Activated naive CD4-positive, alpha-beta T cell treated with anti-CD3 and anti-CD28 coated beads for 36 hours (primary cell): ENCODE data around the gene ALG5. TPM values are rescaled to one million over a fixed set of nuclear protein-coding genes. Genes with fewer than 3 reads are reported as not detected.

ENCODE experiments used
- CTCF ChIA-PET: fragments of 350-600 bp; sonication (Branson Sonifier 250); formaldehyde crosslinking; loops from one replicate; lab custom pipeline; 2021; ENCODE audit warnings: antibody characterized with exemption; lab: Charles Lee
- DNase-seq: peaks from one replicate; pipeline ENCODE4 v3.0.0-alpha.2; 2020
- H3K27ac Mint-ChIP-seq: one replicate; pipeline ENCODE4 v1.8.0; 2021; ENCODE audit warnings: mild to moderate bottlenecking, mixed read lengths
- H3K27me3 Mint-ChIP-seq: one replicate; pipeline ENCODE4 v1.8.0; 2021; ENCODE audit warnings: low read depth, mixed read lengths
- H3K36me3 Mint-ChIP-seq: one replicate; pipeline ENCODE4 v1.8.0; 2021; ENCODE audit warnings: low read depth, mixed read lengths
- H3K4me1 Mint-ChIP-seq: one replicate; pipeline ENCODE4 v1.8.0; 2021; ENCODE audit warnings: low read depth, mixed read lengths
- H3K4me3 Mint-ChIP-seq: one replicate; pipeline ENCODE4 v1.8.0; 2021; ENCODE audit warnings: mild to moderate bottlenecking, moderate library complexity, mixed read lengths
- H3K9me3 Mint-ChIP-seq: one replicate; pipeline ENCODE4 v1.8.0; 2021; ENCODE audit warnings: mixed read lengths
- intact Hi-C: fragments of 100-400 bp; cut with micrococcal nuclease; formaldehyde crosslinking; loops from one replicate; pipeline ENCODE4 v1.15.1; 2023
- total RNA-seq, 2 experiments: library from RNA; stranded (reverse); gene quantifications; one replicate each; pipeline ENCODE4 v1.2.3, GENCODE V29; 2021

ALG5 gene
- total RNA-seq, 2 experiments from 2014 or later: 17.5 to 20.8 TPM

DNA sequence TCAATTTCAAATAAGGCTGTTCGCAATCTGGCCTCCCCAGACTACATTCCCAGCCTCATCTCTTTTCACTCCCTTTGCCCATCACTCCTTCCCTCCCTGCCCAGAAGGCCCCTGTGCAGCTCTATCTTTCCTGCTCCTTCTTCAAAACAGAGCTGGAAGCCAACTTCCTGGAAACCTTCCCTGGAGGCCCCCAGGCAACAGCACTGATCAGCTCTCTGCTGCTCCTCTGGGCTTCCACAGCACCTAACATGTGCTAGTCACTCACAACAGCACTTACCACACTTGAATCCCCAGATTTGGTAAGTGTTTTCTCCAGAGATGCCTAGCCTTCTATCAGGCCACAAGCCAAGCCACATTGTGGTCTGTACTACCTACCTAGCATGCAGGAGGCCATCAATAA, 88.6 kb downstream of the ALG5 start:
- CTCF ChIA-PET: no interaction called here
- DNase-seq: no peak
- H3K4me3 Mint-ChIP-seq: no peak overlapping the region
- H3K27me3 Mint-ChIP-seq: peaks cover 33% of the 10 kb centered on the region
- H3K36me3 Mint-ChIP-seq: no peaks in the 10 kb centered on the region
- intact Hi-C loops: no loop called here
- no peak overlapping the region for H3K27ac Mint-ChIP-seq
- no peaks in the 10 kb centered on the region for H3K9me3 Mint-ChIP-seq
- H3K4me1 Mint-ChIP-seq: no peaks in the 10 kb centered on the region

DNA sequence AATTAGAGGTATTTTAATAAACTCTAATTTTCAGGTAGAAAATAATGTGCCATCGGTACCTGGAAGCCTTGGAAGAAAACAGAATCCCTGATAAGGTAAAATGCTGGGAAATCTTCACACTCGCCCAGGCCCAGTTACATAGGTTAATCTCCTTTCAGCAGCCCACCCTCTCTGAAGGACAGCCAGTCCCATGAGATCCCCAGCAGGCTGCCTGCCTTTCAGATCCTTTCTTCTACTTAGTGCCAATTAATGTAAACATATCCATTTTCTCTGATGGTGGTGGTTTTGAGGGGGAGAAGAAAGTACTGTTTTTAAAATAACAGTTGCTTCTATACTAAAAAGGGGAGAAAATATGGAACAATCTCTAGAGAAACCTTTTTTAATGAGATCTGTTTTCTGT, 91.3 kb downstream of the ALG5 start:
- intact Hi-C loops: no loop called here
- Mint-ChIP-seq H3K27ac (no peak overlapping the region), H3K36me3 (no peaks in the 10 kb centered on the region), H3K4me3 (no peak overlapping the region), H3K4me1 (no peaks in the 10 kb centered on the region), H3K9me3 (no peaks in the 10 kb centered on the region), H3K27me3 (peaks cover 28% of the 10 kb centered on the region)
- no peak for DNase-seq
- CTCF ChIA-PET: no interaction called here

DNA sequence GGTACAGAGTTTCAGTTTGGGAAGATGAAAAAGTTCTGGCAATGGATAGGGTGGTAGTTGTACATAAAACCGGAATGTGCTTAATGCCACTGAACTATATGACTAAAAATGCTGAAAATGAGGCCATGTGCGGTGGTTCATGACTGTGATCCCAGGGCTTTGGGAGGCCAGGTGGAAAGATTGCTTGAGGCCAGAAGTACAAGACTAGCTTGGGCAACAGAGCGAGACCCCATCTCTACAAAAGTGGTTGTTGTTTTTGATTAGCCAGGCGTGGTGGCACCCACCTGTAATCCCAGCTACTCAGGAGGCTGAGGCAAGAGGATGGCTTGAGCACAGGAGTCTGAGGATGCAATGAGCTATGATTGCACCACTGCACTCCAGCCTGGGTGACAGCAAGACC, 91.9 kb downstream of the ALG5 start:
- Mint-ChIP-seq H3K4me3 (no peak overlapping the region), H3K9me3 (no peaks in the 10 kb centered on the region), H3K27ac (no peak overlapping the region), H3K27me3 (peaks cover 26% of the 10 kb centered on the region), H3K36me3 (no peaks in the 10 kb centered on the region), H3K4me1 (no peaks in the 10 kb centered on the region)
- DNase-seq: no peak
- intact Hi-C loops: no loop called here
- CTCF ChIA-PET: no interaction called here

DNA sequence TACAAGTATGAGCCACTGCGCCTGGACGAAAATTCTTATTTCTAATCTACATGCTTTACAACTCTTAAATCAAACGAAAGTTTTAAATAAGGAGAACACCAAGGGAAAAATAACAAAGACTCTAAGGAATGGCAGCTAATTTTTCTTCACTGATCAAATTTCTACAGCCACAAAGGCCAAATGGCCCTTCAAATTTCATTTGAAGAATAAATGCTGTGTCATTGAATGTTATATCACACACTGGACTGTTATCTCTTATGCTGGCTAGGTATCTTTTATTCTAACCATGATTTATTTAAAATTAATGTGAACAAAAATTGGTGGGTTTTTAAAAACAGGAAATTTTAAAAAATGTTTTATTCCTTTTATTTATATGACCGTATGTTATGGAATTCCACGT, 93.2 kb downstream of the ALG5 start:
- Mint-ChIP-seq H3K4me1 (no peaks in the 10 kb centered on the region), H3K27me3 (peaks cover 22% of the 10 kb centered on the region), H3K9me3 (no peaks in the 10 kb centered on the region), H3K36me3 (no peaks in the 10 kb centered on the region), H3K4me3 (no peak overlapping the region), H3K27ac (no peak overlapping the region)
- DNase-seq: no peak
- CTCF ChIA-PET: no interaction called here
- intact Hi-C loops: no loop called here

DNA sequence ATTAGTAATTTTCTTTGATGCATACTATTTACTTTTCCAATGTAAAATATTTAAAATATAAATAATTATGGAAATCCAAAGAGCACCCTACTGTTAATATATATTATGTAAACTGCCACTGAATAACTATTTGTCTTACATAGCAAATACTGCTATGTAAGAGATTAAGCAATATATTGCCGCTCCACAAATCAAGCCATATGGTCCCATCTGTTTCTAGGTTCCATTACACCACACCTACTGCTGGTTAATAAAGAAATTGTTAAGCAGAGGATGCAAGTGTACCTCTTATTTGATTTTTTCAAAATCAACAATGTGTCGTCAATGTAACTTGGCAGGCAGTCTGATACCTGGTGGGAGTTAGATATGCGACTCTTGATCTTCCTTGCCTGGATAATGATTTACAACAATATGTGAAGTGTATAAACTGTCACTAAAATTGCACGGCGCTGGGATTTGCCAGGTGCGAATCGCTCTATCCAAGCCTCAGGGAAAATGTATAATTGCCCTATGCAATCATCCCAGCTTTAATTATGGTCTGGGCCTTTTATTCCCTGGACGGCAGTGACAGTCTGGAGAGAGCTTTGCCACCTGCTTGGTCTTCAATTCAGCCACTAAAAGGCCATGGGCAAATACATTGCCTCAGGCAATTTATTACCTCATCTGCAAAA, 95.1 kb downstream of the ALG5 start:
- Mint-ChIP-seq H3K27me3 (peaks cover 22% of the 10 kb centered on the region), H3K4me3 (no peak overlapping the region), H3K36me3 (no peaks in the 10 kb centered on the region), H3K27ac (no peak overlapping the region), H3K4me1 (no peaks in the 10 kb centered on the region), H3K9me3 (no peaks in the 10 kb centered on the region)
- no peak for DNase-seq
- CTCF ChIA-PET: no interaction called here
- intact Hi-C loops: no loop called here

Other genes with a start within 250 kb of the ALG5 start
- gene RFXAP, start 180.1 kb downstream of the ALG5 start, total RNA-seq: 10 to 100 TPM in 1 of 2 experiments, 1 to 10 TPM in 1; 9.2 to 12.2 TPM
- gene SMAD9, start 79.1 kb downstream of the ALG5 start, total RNA-seq: under 1 TPM in 1 of 2 experiments, not detected in 1; 0.05 TPM
- 100 to 1,000 TPM; 171 to 184 TPM for gene EXOSC8, start 1.4 kb upstream of the ALG5 start, total RNA-seq
- gene SUPT20H, start 60.3 kb upstream of the ALG5 start, total RNA-seq: 10 to 100 TPM; 51.0 to 57.7 TPM
- gene CSNK1A1L, start 106.3 kb upstream of the ALG5 start, total RNA-seq: not detected